ENCODE data around the gene ARID4B. TPM values are rescaled to one million over a fixed set of nuclear protein-coding genes. Genes with fewer than 3 reads are reported as not detected.

ARID4B gene
- total and polyA plus RNA-seq, 2 of the 13 experiments (the other 11 are each of a cell fraction or from before 2014, with no cell fraction given), result 9.7 to 24.6 TPM

DNA sequence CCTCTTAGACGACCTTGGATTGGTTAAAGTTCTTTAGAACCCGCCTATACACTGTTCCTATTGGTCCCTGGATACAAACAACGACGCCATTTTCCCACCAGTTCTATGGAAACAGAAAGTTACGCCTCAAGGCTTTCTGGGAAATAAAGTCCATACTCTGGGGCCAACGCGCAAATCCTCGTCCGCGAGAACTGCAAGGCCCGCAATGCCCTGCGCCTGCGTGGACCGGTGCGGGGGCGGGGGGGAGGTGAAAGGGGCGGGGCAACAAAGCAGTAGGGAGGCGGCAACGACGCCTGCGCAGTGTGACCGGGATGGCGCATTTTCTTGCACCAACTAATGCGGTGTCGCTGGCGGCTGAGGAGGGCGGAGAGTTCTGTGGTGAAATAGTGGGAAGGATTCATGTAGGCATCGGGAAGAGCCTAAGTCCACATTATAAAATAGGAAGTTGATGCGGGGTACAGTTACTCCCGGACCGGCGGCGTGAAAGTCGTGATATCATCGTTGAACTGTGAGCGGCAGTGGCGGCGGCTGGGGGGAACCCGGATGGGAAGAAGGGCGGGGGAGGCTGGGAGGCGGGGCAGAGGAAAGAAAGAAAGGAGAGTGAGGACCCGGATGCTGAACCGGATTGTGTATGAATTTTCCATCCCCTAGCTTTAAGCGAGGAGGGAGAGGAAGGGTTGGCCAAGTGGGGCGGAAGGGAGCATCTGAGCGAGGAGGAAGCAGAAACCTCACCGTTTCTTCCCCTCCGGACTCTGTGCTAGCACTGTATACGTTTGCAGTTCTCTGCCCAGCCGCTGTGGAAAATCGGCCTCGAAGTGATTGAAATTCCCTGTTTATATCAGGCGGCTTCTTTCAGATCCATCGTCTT is 526 bp upstream of the ARID4B start, which contains the start of gene GGPS1 (continued):
- TF ChIP-seq, protein P1, sequence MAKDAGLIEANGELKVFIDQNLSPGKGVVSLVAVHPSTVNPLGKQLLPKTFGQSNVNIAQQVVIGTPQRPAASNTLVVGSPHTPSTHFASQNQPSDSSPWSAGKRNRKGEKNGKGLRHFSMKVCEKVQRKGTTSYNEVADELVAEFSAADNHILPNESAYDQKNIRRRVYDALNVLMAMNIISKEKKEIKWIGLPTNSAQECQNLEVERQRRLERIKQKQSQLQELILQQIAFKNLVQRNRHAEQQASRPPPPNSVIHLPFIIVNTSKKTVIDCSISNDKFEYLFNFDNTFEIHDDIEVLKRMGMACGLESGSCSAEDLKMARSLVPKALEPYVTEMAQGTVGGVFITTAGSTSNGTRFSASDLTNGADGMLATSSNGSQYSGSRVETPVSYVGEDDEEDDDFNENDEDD (CRISPR knock-in tag; IDR thresholded peaks at IDR 0.05; ENCODE audit: borderline replicate concordance), result no peak
- TF ChIP-seq, protein P2, sequence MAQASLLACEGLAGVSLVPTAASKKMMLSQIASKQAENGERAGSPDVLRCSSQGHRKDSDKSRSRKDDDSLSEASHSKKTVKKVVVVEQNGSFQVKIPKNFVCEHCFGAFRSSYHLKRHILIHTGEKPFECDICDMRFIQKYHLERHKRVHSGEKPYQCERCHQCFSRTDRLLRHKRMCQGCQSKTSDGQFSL (CRISPR knock-in tag; IDR thresholded peaks at IDR 0.05), result no peak; the same call in 1 of the 2 replicates
- TF ChIP-seq ZNF331 (CRISPR knock-in tag; IDR thresholded peaks at IDR 0.05), result no peak; the same call in 1 of the 2 replicates
- TF ChIP-seq ZNF329 (CRISPR knock-in tag; IDR thresholded peaks at IDR 0.05; ENCODE audit: low read depth), result no peak
- TF ChIP-seq, protein P3, sequence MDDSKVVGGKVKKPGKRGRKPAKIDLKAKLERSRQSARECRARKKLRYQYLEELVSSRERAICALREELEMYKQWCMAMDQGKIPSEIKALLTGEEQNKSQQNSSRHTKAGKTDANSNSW (CRISPR knock-in tag; IDR thresholded peaks at IDR 0.05; ENCODE audit: borderline replicate concordance), result no peak
- no peak for TF ChIP-seq SMAD9 (CRISPR knock-in tag; IDR thresholded peaks at IDR 0.05)
- TF ChIP-seq FOSL2 (CRISPR knock-in tag; IDR thresholded peaks at IDR 0.05), result peak; percentile 10; the same call in 1 of the 2 replicates
- TF ChIP-seq RFX3 (CRISPR knock-in tag; IDR thresholded peaks at IDR 0.05), result 0 out of 2 replicates have a peak, but pooled peaks have one; percentile 11
- no peak for TF ChIP-seq GTF2F1 (IDR thresholded peaks at IDR 0.05; ENCODE audit: low read length)
- TF ChIP-seq, protein P4, sequence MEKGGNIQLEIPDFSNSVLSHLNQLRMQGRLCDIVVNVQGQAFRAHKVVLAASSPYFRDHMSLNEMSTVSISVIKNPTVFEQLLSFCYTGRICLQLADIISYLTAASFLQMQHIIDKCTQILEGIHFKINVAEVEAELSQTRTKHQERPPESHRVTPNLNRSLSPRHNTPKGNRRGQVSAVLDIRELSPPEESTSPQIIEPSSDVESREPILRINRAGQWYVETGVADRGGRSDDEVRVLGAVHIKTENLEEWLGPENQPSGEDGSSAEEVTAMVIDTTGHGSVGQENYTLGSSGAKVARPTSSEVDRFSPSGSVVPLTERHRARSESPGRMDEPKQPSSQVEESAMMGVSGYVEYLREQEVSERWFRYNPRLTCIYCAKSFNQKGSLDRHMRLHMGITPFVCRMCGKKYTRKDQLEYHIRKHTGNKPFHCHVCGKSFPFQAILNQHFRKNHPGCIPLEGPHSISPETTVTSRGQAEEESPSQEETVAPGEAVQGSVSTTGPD (CRISPR knock-in tag; IDR thresholded peaks at IDR 0.05), result no peak
- TF ChIP-seq TSC22D2 (CRISPR knock-in tag; IDR thresholded peaks at IDR 0.05; ENCODE audit: borderline replicate concordance), result no peak
- TF ChIP-seq, protein P5, sequence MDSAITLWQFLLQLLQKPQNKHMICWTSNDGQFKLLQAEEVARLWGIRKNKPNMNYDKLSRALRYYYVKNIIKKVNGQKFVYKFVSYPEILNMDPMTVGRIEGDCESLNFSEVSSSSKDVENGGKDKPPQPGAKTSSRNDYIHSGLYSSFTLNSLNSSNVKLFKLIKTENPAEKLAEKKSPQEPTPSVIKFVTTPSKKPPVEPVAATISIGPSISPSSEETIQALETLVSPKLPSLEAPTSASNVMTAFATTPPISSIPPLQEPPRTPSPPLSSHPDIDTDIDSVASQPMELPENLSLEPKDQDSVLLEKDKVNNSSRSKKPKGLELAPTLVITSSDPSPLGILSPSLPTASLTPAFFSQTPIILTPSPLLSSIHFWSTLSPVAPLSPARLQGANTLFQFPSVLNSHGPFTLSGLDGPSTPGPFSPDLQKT (CRISPR knock-in tag; IDR thresholded peaks at IDR 0.05; ENCODE audit: borderline replicate concordance), result no peak
- no peak for TF ChIP-seq KDM6A (CRISPR knock-in tag; IDR thresholded peaks at IDR 0.05; ENCODE audit: low read depth)
- no peak for TF ChIP-seq HMGA1 (CRISPR knock-in tag; conservative IDR thresholded peaks at IDR 0.05)
- no peak for TF ChIP-seq ONECUT2 (CRISPR knock-in tag; IDR thresholded peaks at IDR 0.05)
- TF ChIP-seq NAIF1 (CRISPR knock-in tag; IDR thresholded peaks at IDR 0.05; ENCODE audit: borderline replicate concordance), result 0 out of 2 replicates have a peak, but pooled peaks have one; percentile 22
- TF ChIP-seq ZNF713 (CRISPR knock-in tag; IDR thresholded peaks at IDR 0.05), result no peak
- TF ChIP-seq, protein P6, sequence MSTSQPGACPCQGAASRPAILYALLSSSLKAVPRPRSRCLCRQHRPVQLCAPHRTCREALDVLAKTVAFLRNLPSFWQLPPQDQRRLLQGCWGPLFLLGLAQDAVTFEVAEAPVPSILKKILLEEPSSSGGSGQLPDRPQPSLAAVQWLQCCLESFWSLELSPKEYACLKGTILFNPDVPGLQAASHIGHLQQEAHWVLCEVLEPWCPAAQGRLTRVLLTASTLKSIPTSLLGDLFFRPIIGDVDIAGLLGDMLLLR (CRISPR knock-in tag; IDR thresholded peaks at IDR 0.05), result no peak
- TF ChIP-seq TRIM24 (CRISPR knock-in tag; IDR thresholded peaks at IDR 0.05), result no peak
- TF ChIP-seq, protein P7, sequence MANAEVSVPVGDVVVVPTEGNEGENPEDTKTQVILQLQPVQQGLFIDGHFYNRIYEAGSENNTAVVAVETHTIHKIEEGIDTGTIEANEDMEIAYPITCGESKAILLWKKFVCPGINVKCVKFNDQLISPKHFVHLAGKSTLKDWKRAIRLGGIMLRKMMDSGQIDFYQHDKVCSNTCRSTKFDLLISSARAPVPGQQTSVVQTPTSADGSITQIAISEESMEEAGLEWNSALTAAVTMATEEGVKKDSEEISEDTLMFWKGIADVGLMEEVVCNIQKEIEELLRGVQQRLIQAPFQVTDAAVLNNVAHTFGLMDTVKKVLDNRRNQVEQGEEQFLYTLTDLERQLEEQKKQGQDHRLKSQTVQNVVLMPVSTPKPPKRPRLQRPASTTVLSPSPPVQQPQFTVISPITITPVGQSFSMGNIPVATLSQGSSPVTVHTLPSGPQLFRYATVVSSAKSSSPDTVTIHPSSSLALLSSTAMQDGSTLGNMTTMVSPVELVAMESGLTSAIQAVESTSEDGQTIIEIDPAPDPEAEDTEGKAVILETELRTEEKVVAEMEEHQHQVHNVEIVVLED (CRISPR knock-in tag; IDR thresholded peaks at IDR 0.05; ENCODE audit: borderline replicate concordance), result peak; percentile 72
- peak; percentile 61 for TF ChIP-seq IRF2 (CRISPR knock-in tag; IDR thresholded peaks at IDR 0.05)
- TF ChIP-seq ZNF720 (CRISPR knock-in tag; IDR thresholded peaks at IDR 0.05), result no peak
- no peak for TF ChIP-seq THYN1 (CRISPR knock-in tag; IDR thresholded peaks at IDR 0.05; ENCODE audit: borderline replicate concordance, low read depth)
- TF ChIP-seq SALL1 (CRISPR knock-in tag; IDR thresholded peaks at IDR 0.05), result peak; percentile 57

Data from HepG2 (cell line).